Measurements from ENCODE around the gene KIF23. TPM values are rescaled to one million over a fixed set of nuclear protein-coding genes. Genes with fewer than 3 reads are reported as not detected.
A peak's percentile ranks its signal among the peaks of the same experiment; 100 is the strongest.

Gene KIF23
- total RNA-seq, 5 donors from 2014 or later (not counting 1 experiment from before 2014, with no cell fraction given) = 0.36 to 2.2 (median 0.76) TPM

- Histone ChIP-seq H3K36me3 (ENCODE audit: control insufficient read depth in 2 of 2, extremely low read depth in 1 of 2, insufficient read depth in 1 of 2, low read length in 1 of 2) (peaks cover 9 to 25% of the 10 kb centered on the region in 2 donors), H3K9me3 (no peaks in the 10 kb centered on the region), H3K4me1 (ENCODE audit: control insufficient read depth in 1 of 2, extremely low read depth in 1 of 2, insufficient read depth in 2 of 2, low read length in 2 of 2) (peaks cover 15 to 28% of the 10 kb centered on the region in 2 experiments), H3K27ac (ENCODE audit: low read length) (no peak overlapping the region), H3K27me3 (replicated peaks in 1 of 2; ENCODE audit: control insufficient read depth in 2 of 2, extremely low read depth in 1 of 2, insufficient read depth in 2 of 2, low read length in 1 of 2) (no peaks in the 10 kb centered on the region), H3K4me3 (ENCODE audit: control insufficient read depth in 1 of 2, extremely low read depth in 1 of 2, low read length in 1 of 2) (no peak overlapping the region)
- Mint-ChIP-seq H3K36me3 (peaks cover 27% of the 10 kb centered on the region), H3K27ac (peak overlapping the region in 1 of 2 donors; percentile 3), H3K4me3 (no peak overlapping the region), H3K27me3 (no peaks in the 10 kb centered on the region), H3K9me3 (no peaks in the 10 kb centered on the region), H3K4me1 (peaks cover 51 to 62% (median 58%) of the 10 kb centered on the region in 3 donors)
- ChIA-PET POLR2A (interaction anchor here (0.6 to 1.4 kb wide), 6 partner anchors 9 to 589 kb away, joined by 3 to 8 read pairs (median 6); no protein-coding TSS in a partner anchor), CTCF (interaction anchor here (1.2 to 1.6 kb wide), 4 partner anchors 8 to 12 kb away, joined by 3 to 4 read pairs (median 4); no protein-coding TSS in a partner anchor)
- WGBS (ENCODE audit: insufficient coverage) = 78% methylated on average over 5 of the region's 13 CpGs
- ATAC-seq (replicated peaks in 1 of 4) (no peak), DNase-seq (no peak)
These were observed 42.3 kb downstream of the KIF23 start for GRCh38 chr15:69456208-69457166.

GRCh38 chr15:69457304-69458280 lies 43.4 kb downstream of the KIF23 start:
- Mint-ChIP-seq H3K27ac (peak overlapping the region; percentile 50 to 66), H3K27me3 (no peaks in the 10 kb centered on the region), H3K9me3 (no peaks in the 10 kb centered on the region), H3K4me3 (no peak overlapping the region), H3K36me3 (peaks cover 27% of the 10 kb centered on the region), H3K4me1 (peaks cover 51 to 61% (median 59%) of the 10 kb centered on the region in 3 donors)
- WGBS (ENCODE audit: insufficient coverage) = 75% methylated on average over 2 of the region's 8 CpGs
- H3K4me1 ChIP-seq (ENCODE audit: control insufficient read depth in 1 of 2, extremely low read depth in 1 of 2, insufficient read depth in 2 of 2, low read length in 2 of 2) = peaks cover 11 to 32% of the 10 kb centered on the region in 2 experiments
- CTCF ChIA-PET = interaction anchor here (1.0 to 1.4 kb wide), 2 partner anchors 8 to 10 kb away, joined by 3 to 4 read pairs; no protein-coding TSS in a partner anchor
- H3K27ac ChIP-seq (ENCODE audit: low read length) = no peak overlapping the region
- no peaks in the 10 kb centered on the region for H3K27me3 ChIP-seq (replicated peaks in 1 of 2; ENCODE audit: control insufficient read depth in 2 of 2, extremely low read depth in 1 of 2, insufficient read depth in 2 of 2, low read length in 1 of 2)
- H3K4me3 ChIP-seq (ENCODE audit: control insufficient read depth in 1 of 2, extremely low read depth in 1 of 2, low read length in 1 of 2) = no peak overlapping the region
- DNase-seq (no peak), ATAC-seq (replicated peaks in 1 of 4) (no peak)
- no peaks in the 10 kb centered on the region for H3K9me3 ChIP-seq
- H3K36me3 ChIP-seq (ENCODE audit: control insufficient read depth in 2 of 2, extremely low read depth in 1 of 2, insufficient read depth in 1 of 2, low read length in 1 of 2) = peaks cover 9 to 25% of the 10 kb centered on the region in 2 donors
- POLR2A ChIA-PET = interaction anchor here (0.6 to 1.1 kb wide), 3 partner anchors 10 to 1180 kb away, joined by 6 to 9 read pairs (median 7); no protein-coding TSS in a partner anchor

DNA sequence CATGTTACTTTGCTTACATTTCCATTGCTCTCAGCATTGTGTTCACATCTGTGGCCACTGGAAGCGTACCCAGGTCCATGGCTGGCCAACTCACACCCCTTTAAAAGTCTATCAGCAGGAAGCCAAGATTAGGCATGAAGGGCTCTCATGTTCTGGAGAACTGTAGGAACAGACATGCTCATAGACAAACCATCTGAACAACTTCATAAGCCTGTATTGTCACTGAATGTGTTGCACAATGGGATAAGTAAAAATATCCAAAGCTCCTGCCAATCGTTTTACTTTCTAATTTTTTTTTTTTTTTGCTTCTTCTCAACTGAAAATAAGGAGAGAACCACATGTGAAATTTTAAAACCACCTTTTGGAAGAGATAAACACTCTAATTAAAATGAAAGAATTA lies 44.9 kb downstream of the KIF23 start:
- Mint-ChIP-seq H3K4me1 (peaks cover 45 to 66% (median 64%) of the 10 kb centered on the region in 3 donors), H3K9me3 (no peaks in the 10 kb centered on the region), H3K4me3 (no peak overlapping the region), H3K36me3 (peaks cover 24% of the 10 kb centered on the region), H3K27me3 (no peaks in the 10 kb centered on the region), H3K27ac (peak overlapping the region; percentile 52 to 68)
- Histone ChIP-seq H3K27me3 (replicated peaks in 1 of 2; ENCODE audit: control insufficient read depth in 2 of 2, extremely low read depth in 1 of 2, insufficient read depth in 2 of 2, low read length in 1 of 2) (no peaks in the 10 kb centered on the region), H3K4me1 (ENCODE audit: control insufficient read depth in 1 of 2, extremely low read depth in 1 of 2, insufficient read depth in 2 of 2, low read length in 2 of 2) (peaks cover 7 to 37% of the 10 kb centered on the region in 2 experiments), H3K9me3 (no peaks in the 10 kb centered on the region), H3K4me3 (ENCODE audit: control insufficient read depth in 1 of 2, extremely low read depth in 1 of 2, low read length in 1 of 2) (no peak overlapping the region), H3K36me3 (ENCODE audit: control insufficient read depth in 2 of 2, extremely low read depth in 1 of 2, insufficient read depth in 1 of 2, low read length in 1 of 2) (peaks cover 9 to 25% of the 10 kb centered on the region in 2 donors), H3K27ac (ENCODE audit: low read length) (no peak overlapping the region)
- CTCF ChIA-PET = interaction anchor here in 1 of 2 donors (0.6 kb wide), 1 partner anchor 1053 kb away, joined by 3 read pairs; no protein-coding TSS in a partner anchor
- ATAC-seq (replicated peaks in 1 of 4) (no peak), DNase-seq (no peak)
- no CpG with 5 or more reads among the region's 2 CpGs for WGBS (ENCODE audit: insufficient coverage)
- POLR2A ChIA-PET = no interaction called here

- CTCF ChIA-PET = no interaction called here
These were observed 46.3 kb downstream of the KIF23 start for GRCh38 chr15:69460481-69460880.

GRCh38 chr15:69462030-69462492 lies 47.9 kb downstream of the KIF23 start:
- peak overlapping the region; percentile 90 for H3K27ac Mint-ChIP-seq
- peaks cover 0 to 33% of the 10 kb centered on the region in 2 experiments for H3K4me1 ChIP-seq (ENCODE audit: control insufficient read depth in 1 of 2, extremely low read depth in 1 of 2, insufficient read depth in 2 of 2, low read length in 2 of 2)
- H3K27ac ChIP-seq (ENCODE audit: low read length) = peak overlapping the region; percentile 64
- 68% methylated on average over 21 of the region's 23 CpGs for whole genome bisulfite sequencing (ENCODE audit: insufficient coverage)
- no peaks in the 10 kb centered on the region for H3K27me3 Mint-ChIP-seq
- peak overlapping the region; percentile 86 to 90 (median 87) for H3K4me3 Mint-ChIP-seq
- H3K36me3 ChIP-seq (ENCODE audit: control insufficient read depth in 2 of 2, extremely low read depth in 1 of 2, insufficient read depth in 1 of 2, low read length in 1 of 2) = peaks cover 6 to 7% of the 10 kb centered on the region in 2 donors
- no peaks in the 10 kb centered on the region for H3K36me3 Mint-ChIP-seq
- peak in 1 of 4 experiments; percentile 7 for ATAC-seq (replicated peaks in 1 of 4)
- peak overlapping the region; percentile 57 to 70 for H3K4me3 ChIP-seq (ENCODE audit: control insufficient read depth in 1 of 2, extremely low read depth in 1 of 2, low read length in 1 of 2)
- H3K27me3 ChIP-seq (replicated peaks in 1 of 2; ENCODE audit: control insufficient read depth in 2 of 2, extremely low read depth in 1 of 2, insufficient read depth in 2 of 2, low read length in 1 of 2) = no peaks in the 10 kb centered on the region
- H3K4me1 Mint-ChIP-seq = peaks cover 30 to 54% (median 48%) of the 10 kb centered on the region in 3 donors
- CTCF ChIA-PET = interaction anchor here (0.6 to 2.1 kb wide), 11 partner anchors 8 to 1098 kb away, joined by 3 to 56 read pairs (median 4); partner anchors contain the start of genes KIF23 (in 1 of the 2) and RPLP1 (in 1 of the 2)
- peak in 1 of 35 experiments; percentile 27 for DNase-seq
- H3K9me3 ChIP-seq = no peaks in the 10 kb centered on the region
- no peaks in the 10 kb centered on the region for H3K9me3 Mint-ChIP-seq
- POLR2A ChIA-PET = interaction anchor here (0.6 to 3.9 kb wide), 7 partner anchors 9 to 1163 kb away, joined by 3 to 76 read pairs (median 4); partner anchors contain the start of genes RPLP1 (in 2 of the 2), KIF23 (in 1 of the 2) and TLE3 (in 1 of the 2)

More at GRCh38 chr15:69460481-69460880, 46.3 kb downstream of the KIF23 start:
- WGBS (ENCODE audit: insufficient coverage) = no CpG with 5 or more reads among the region's 1 CpG
- H3K9me3 Mint-ChIP-seq = no peaks in the 10 kb centered on the region
- POLR2A ChIA-PET = no interaction called here
- Histone ChIP-seq H3K27ac (ENCODE audit: low read length) (no peak overlapping the region), H3K4me1 (ENCODE audit: control insufficient read depth in 1 of 2, extremely low read depth in 1 of 2, insufficient read depth in 2 of 2, low read length in 2 of 2) (peaks cover 0 to 28% of the 10 kb centered on the region in 2 experiments), H3K36me3 (ENCODE audit: control insufficient read depth in 2 of 2, extremely low read depth in 1 of 2, insufficient read depth in 1 of 2, low read length in 1 of 2) (peaks cover 9 to 23% of the 10 kb centered on the region in 2 donors), H3K9me3 (no peaks in the 10 kb centered on the region), H3K4me3 (ENCODE audit: control insufficient read depth in 1 of 2, extremely low read depth in 1 of 2, low read length in 1 of 2) (no peak overlapping the region), H3K27me3 (replicated peaks in 1 of 2; ENCODE audit: control insufficient read depth in 2 of 2, extremely low read depth in 1 of 2, insufficient read depth in 2 of 2, low read length in 1 of 2) (no peaks in the 10 kb centered on the region)
- DNase-seq (no peak), ATAC-seq (replicated peaks in 1 of 4) (no peak)
- peak overlapping the region in 1 of 2 donors; percentile 28 for H3K27ac Mint-ChIP-seq
- peaks cover 10% of the 10 kb centered on the region for H3K36me3 Mint-ChIP-seq
- H3K4me3 Mint-ChIP-seq = no peak overlapping the region
- peaks cover 31 to 52% (median 51%) of the 10 kb centered on the region in 3 donors for H3K4me1 Mint-ChIP-seq
- H3K27me3 Mint-ChIP-seq = no peaks in the 10 kb centered on the region
